A549 treated with GW870086 at 1 μM for 4 hours (cell line): ENCODE data around the gene ARMC12. TPM values are rescaled to one million over a fixed set of nuclear protein-coding genes. Genes with fewer than 3 reads are reported as not detected.

Experiments used
- total RNA-seq: library from RNA; stranded (reverse); fragments of 200-300 nt; extraction: Qiagen RNA extraction; gene quantifications from 5 replicates; pipeline ENCODE4 v1.2.3, GENCODE V29; 2022; ENCODE audit warnings: low read depth

The ARMC12 gene, protein sequence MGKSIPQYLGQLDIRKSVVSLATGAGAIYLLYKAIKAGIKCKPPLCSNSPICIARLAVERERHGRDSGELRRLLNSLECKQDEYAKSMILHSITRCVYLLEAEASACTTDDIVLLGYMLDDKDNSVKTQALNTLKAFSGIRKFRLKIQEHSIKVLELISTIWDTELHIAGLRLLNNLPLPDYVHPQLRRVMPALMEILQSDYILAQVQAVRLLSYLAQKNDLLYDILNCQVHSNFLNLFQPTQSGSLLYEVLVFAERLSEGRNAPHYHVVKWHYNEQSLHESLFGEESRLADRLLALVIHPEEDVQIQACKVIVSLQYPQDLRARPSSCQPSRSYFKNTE
- 0.25 to 0.63 TPM (median 0.35 TPM) in 5 replicates for total RNA-seq

DNA sequence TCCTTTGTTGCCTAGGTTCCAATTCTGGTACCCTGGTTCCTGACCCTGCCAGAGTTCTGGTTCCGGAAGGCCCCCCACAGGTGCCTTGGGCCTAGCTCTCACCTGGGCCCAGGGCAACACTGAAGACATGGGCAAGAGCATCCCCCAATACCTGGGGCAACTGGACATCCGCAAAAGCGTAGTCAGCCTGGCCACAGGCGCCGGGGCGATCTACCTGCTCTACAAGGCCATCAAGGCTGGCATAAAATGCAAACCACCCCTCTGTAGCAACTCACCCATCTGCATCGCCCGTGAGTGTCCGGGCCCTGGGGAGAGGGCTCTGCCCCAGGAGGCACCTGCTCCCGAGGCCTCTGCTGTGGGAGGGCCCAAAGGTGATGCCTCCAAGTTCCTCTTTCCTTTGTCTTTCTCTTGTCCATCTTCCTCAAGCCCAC lies at the start of gene ARMC12:
Gene ARMC12, plus strand, starts transcription at position 51 of the 431 bp plus-strand sequence. Its CDS starts 77 bp downstream, at position 128.

DNA sequence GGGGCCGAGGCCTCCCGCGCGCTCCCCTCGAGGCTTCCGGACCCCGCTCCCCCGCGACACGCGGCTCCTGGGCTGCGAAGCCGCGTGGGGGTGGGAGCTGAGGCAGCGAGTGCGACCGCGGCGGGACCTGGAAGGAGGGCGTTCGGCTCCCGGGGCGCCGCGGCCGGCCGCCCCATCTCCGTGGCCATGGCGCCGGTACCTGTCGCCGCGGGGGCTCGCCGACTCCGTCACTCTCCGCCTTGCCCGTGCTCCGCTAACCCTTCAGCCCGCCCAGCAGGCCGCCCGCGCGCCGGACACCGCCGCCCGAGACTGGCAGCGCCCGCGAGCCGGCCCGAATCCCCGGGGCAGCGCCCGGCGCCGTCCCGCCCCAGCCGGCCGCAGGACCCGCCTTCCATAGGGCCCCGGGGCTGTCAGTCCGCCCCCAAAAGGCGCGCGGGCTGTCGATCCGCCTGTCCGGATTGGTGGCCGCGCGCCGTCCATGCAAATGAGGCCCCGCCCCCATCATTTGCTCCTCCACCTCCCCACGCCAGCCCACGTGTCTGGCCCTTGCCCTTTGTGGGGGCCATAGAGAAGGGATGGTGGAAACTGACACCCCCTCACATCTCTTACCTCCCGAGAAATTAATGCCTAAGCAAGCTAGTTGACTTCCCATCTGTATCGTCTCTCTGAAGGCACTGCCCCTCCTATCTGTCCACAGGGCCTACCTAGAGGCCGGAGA lies 48.1 kb upstream of the ARMC12 start, which contains the start of gene FKBP5:
Gene FKBP5, minus strand, starts transcription at position 311 of the 718 bp plus-strand sequence. CDS start 46,091 bp downstream, outside the sequence.

DNA sequence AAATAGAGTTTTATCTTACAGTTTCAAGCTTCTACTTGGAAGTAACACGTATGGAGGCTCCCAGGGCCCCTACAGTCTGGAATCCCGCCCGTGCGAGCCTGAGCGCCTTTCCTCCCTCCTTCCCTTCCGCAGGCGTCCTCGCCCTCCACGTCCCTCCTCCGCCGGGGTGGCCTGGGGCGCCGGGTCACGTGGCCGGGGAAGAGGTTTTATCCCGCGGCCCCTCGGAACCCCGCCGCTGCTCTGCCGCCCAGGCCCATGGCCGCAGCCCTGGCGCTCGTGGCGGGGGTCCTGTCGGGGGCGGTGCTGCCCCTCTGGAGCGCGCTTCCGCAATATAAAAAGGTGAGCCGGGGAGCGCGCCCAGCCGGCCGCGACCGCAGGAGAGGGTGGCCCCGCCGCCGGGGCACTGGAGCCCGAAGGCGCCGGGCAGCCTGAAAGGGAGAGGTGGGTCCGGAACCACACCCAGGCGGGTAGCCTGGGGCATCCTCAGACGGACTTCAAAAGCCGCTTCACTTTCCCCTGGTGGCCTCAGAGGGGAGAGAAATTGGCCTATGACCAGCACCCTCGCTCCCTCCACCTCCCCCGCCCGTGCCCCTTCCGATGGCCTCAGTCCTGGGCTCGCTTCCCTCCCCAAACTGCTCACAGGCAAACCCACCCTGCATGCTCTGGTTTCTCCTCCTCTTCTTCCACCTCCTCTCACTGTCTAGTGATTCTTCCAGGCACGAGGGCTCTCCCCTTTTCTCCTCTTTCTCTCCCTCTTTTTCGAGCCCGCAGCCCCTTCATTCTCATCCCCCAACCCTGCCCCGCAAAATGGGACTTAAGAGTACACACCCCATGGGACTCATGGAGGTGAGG lies 39.8 kb downstream of the ARMC12 start, which contains the start of gene CLPSL2:
Gene CLPSL2, plus strand, starts transcription at position 235 of the 852 bp plus-strand sequence. Its CDS starts 21 bp downstream, at position 256.

DNA sequence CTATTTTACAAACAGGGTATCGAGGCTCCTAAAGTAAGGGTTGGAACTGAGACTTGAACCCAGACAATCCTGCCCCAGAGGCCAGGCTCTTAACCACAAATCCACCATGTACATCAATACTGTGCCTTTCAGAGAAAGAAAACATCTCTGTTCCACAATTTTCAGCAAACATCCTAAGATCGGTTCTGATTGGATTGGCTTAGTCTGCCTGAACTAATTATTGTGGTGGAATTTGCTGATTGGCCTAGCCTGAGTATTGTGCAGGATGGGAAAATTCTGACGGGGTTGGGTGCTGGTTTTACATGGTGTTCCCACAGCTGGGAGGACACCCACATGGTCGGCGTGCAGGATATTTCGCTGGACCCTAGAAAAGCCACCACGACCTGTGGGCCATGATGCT lies 43.9 kb downstream of the ARMC12 start, which contains the start of gene CLPSL1:
Gene CLPSL1, plus strand, starts transcription at position 301 of the 400 bp plus-strand sequence. Its CDS starts 92 bp downstream, at position 393.

Other genes with a start within 250 kb of the ARMC12 start
- 5.0 to 7.6 TPM (median 6.7 TPM) in 5 replicates for gene TEAD3, start 240.0 kb upstream of the ARMC12 start, total RNA-seq
- gene TULP1, start 224.1 kb upstream of the ARMC12 start, total RNA-seq, result not detected in 5 replicates
- gene FKBP5, start 48.1 kb upstream of the ARMC12 start, total RNA-seq, result 40.6 to 57.1 TPM (median 47.9 TPM) in 5 replicates
- gene CLPSL2, start 39.6 kb downstream of the ARMC12 start, total RNA-seq, result 0.79 to 2.0 TPM (median 1.3 TPM) in 4 of 5 replicates, not detected in the other
- not detected in 5 replicates for gene CLPSL1, start 44.0 kb downstream of the ARMC12 start, total RNA-seq
- gene CLPS, start 60.3 kb downstream of the ARMC12 start, total RNA-seq, result not detected in 5 replicates
- 0.06 to 0.17 TPM (median 0.10 TPM) in 3 of 5 replicates, not detected in the others for gene LHFPL5, start 68.3 kb downstream of the ARMC12 start, total RNA-seq
- gene SRPK1, start 184.1 kb downstream of the ARMC12 start, total RNA-seq, result 24.7 to 39.4 TPM (median 32.6 TPM) in 5 replicates